Ascending aorta (tissue), 2 donors: ENCODE results near the gene SLC44A1. TPM values are rescaled to one million over a fixed set of nuclear protein-coding genes. Genes with fewer than 3 reads are reported as not detected.

Experiments
- DNase-seq, 2 donors: peaks; one replicate each; pipeline ENCODE4 v3.0.0-alpha.2; 2019; ENCODE audit warnings: low spot score in 2 of 2
- H3K27ac ChIP-seq, 2 donors: fragments of 200-600 bp; sonication (generic); one replicate each; pipeline ENCODE4 v1.5.1; 2016 to 2017; ENCODE audit warnings: mild to moderate bottlenecking in 1 of 2
- H3K27me3 ChIP-seq: fragments of 200-600 bp; sonication (generic); one replicate; pipeline ENCODE4 v1.5.1; 2017
- H3K36me3 ChIP-seq, 2 donors: fragments of 200-600 bp; sonication (generic); one replicate each; pipeline ENCODE4 v1.5.1; 2016
- H3K4me1 ChIP-seq, 2 donors: fragments of 200-600 bp; sonication (generic); one replicate each; pipeline ENCODE4 v1.5.1; 2016 to 2017; ENCODE audit warnings: mild to moderate bottlenecking in 1 of 2
- H3K4me3 ChIP-seq, 2 donors: fragments of 200-600 bp; sonication (generic); one replicate each; pipeline ENCODE4 v1.5.1; 2016 to 2017; ENCODE audit warnings: mild to moderate bottlenecking in 1 of 2
- H3K9me3 ChIP-seq, 2 donors: fragments of 200-600 bp; sonication (generic); one replicate each; pipeline ENCODE4 v1.5.1; 2016
- CTCF ChIP-seq, 3 experiments: fragments of 200-600 bp in 2 of 3; fragments of 450-650 bp in 1 of 3; sonication (generic) in 2 of 3; IDR thresholded peaks; one replicate each; pipeline ENCODE4 v1.5.1; 2016 to 2019; ENCODE audit warnings: antibody characterized with exemption in 3 of 3, mild to moderate bottlenecking in 1 of 3, moderate library complexity in 1 of 3
- intact Hi-C: fragments of 100-400 bp; cut with DNase I; formaldehyde crosslinking; loops from one replicate; pipeline ENCODE4 v1.15.1; 2023
- total RNA-seq: library from RNA; depleted of rRNA; stranded (reverse); fragments of >200 nt; gene quantifications from one replicate; pipeline ENCODE4 v1.1.0, GENCODE V29; 2016

The SLC44A1 gene
- total RNA-seq, 1 donor from 2014 or later, result 26.5 TPM

GRCh38 chr9:105385381-105385985 lies 141.0 kb downstream of the SLC44A1 start:
- H3K4me1 ChIP-seq, result no peaks in the 10 kb centered on the region
- intact Hi-C loops, result no loop called here
- no peak for TF ChIP-seq CTCF (IDR thresholded peaks at IDR 0.05)
- H3K36me3 ChIP-seq, result peaks cover 5 to 23% of the 10 kb centered on the region in 2 donors
- no peak overlapping the region for H3K4me3 ChIP-seq
- no peaks in the 10 kb centered on the region for H3K27me3 ChIP-seq
- H3K9me3 ChIP-seq, result no peaks in the 10 kb centered on the region
- no peak overlapping the region for H3K27ac ChIP-seq
- DNase-seq, result no peak

- H3K27me3 ChIP-seq, result no peaks in the 10 kb centered on the region
- intact Hi-C loops, result no loop called here
- peaks cover 5 to 11% of the 10 kb centered on the region in 2 donors for H3K36me3 ChIP-seq
- DNase-seq, result no peak
- no peaks in the 10 kb centered on the region for H3K9me3 ChIP-seq
- H3K27ac ChIP-seq, result no peak overlapping the region
- TF ChIP-seq CTCF (IDR thresholded peaks at IDR 0.05), result no peak
- H3K4me3 ChIP-seq, result no peak overlapping the region
- H3K4me1 ChIP-seq, result no peaks in the 10 kb centered on the region
Measured at GRCh38 chr9:105389796-105390195, 145.3 kb downstream of the SLC44A1 start.

DNA sequence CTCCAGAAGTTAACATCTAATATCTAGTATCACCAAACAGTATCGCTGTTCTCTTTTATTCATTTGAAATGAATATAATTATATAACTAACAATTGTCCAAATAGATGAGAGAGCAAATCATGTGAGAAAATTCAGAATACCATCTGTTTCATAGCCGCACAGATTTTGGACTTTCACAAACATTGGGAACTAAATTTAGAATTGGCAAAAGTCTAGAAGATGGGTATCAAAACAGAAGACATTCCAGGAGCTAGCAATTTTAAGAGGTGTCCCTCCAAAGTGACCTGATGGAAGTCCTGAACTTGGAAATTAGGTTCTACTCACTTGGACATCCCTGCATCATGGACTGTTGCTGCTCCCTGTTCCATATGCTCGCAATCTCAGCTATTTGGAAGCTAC lies 146.4 kb downstream of the SLC44A1 start:
- DNase-seq, result no peak
- Histone ChIP-seq H3K4me3 (no peak overlapping the region), H3K36me3 (peaks cover 3 to 5% of the 10 kb centered on the region in 2 donors), H3K27me3 (no peaks in the 10 kb centered on the region), H3K4me1 (no peaks in the 10 kb centered on the region), H3K27ac (no peak overlapping the region), H3K9me3 (no peaks in the 10 kb centered on the region)
- no peak for TF ChIP-seq CTCF (IDR thresholded peaks at IDR 0.05)
- intact Hi-C loops, result no loop called here

GRCh38 chr9:105391288-105391687 lies 146.8 kb downstream of the SLC44A1 start:
- no peaks in the 10 kb centered on the region for H3K9me3 ChIP-seq
- H3K36me3 ChIP-seq, result peaks cover 0 to 5% of the 10 kb centered on the region in 2 donors
- H3K4me1 ChIP-seq, result no peaks in the 10 kb centered on the region
- TF ChIP-seq CTCF (IDR thresholded peaks at IDR 0.05), result no peak
- intact Hi-C loops, result no loop called here
- no peak for DNase-seq
- H3K27me3 ChIP-seq, result no peaks in the 10 kb centered on the region
- no peak overlapping the region for H3K27ac ChIP-seq
- H3K4me3 ChIP-seq, result no peak overlapping the region

DNA sequence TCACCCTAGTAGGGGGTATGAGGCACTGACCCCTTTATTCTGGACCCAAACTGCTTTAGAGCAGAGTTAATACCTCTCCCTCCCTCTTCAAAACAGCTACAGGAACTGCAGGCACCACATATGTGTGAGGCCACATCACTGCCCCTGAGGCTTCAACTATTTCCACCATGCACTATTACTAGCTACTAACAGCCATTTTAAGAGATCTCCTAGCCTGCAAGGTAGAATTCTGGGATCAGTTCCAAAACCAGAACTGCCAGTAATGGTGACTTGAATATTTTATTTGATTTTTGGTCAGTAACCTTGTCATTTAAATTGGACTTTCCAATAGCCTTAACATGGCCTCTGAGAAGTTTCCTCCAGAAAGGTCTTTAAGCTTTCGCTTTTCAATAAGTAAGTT lies 148.1 kb downstream of the SLC44A1 start:
- Histone ChIP-seq H3K36me3 (peaks cover 0 to 5% of the 10 kb centered on the region in 2 donors), H3K4me3 (no peak overlapping the region), H3K27ac (no peak overlapping the region), H3K27me3 (no peaks in the 10 kb centered on the region), H3K4me1 (no peaks in the 10 kb centered on the region), H3K9me3 (no peaks in the 10 kb centered on the region)
- no peak for DNase-seq
- TF ChIP-seq CTCF (IDR thresholded peaks at IDR 0.05), result no peak
- intact Hi-C loops, result no loop called here
